BE2C (cell line): Measurements from ENCODE around the gene SSRP1.

ENCODE experiments used
- DNase-seq: peaks from one replicate; pipeline ENCODE4 v3.0.0-alpha.2; 2020
- H3K27me3 ChIP-seq: fragments of 250-450 bp; sonication (Bioruptor Pico); 2 replicates; pipeline ENCODE4 v1.5.1; 2020; ENCODE audit warnings: mild to moderate bottlenecking
- H3K36me3 ChIP-seq: fragments of 250-450 bp; sonication (Bioruptor Pico); 2 replicates; pipeline ENCODE4 v1.5.1; 2020; ENCODE audit warnings: mild to moderate bottlenecking
- H3K4me1 ChIP-seq: fragments of 250-450 bp; sonication (Bioruptor Pico); 2 replicates; pipeline ENCODE4 v1.5.1; 2020
- H3K4me3 ChIP-seq: 2 replicates; pipeline ENCODE4 v1.5.1; 2011; ENCODE audit warnings: low read depth, low read length
- H3K9me3 ChIP-seq: fragments of 250-450 bp; sonication (Bioruptor Pico); 2 replicates; pipeline ENCODE4 v1.5.1; 2020
- CTCF ChIP-seq: IDR thresholded peaks from 2 replicates; pipeline ENCODE4 v1.5.1; 2012; ENCODE audit warnings: mild to moderate bottlenecking, low read depth, low read length

Gene SSRP1

GRCh38 chr11:57357310-57357709 lies 21.6 kb upstream of the SSRP1 start:
- Histone ChIP-seq H3K27me3 (no peaks in the 10 kb centered on the region), H3K36me3 (no peaks in the 10 kb centered on the region), H3K9me3 (no peaks in the 10 kb centered on the region), H3K4me3 (no peak overlapping the region), H3K4me1 (no peaks in the 10 kb centered on the region)
- DNase-seq = no peak
- TF ChIP-seq CTCF = no peak

GRCh38 chr11:57356268-57356667 lies 20.6 kb upstream of the SSRP1 start:
- DNase-seq = no peak
- H3K4me3 ChIP-seq = no peak overlapping the region
- no peaks in the 10 kb centered on the region for H3K36me3 ChIP-seq
- no peaks in the 10 kb centered on the region for H3K4me1 ChIP-seq
- H3K9me3 ChIP-seq = no peaks in the 10 kb centered on the region
- TF ChIP-seq CTCF = no peak
- no peaks in the 10 kb centered on the region for H3K27me3 ChIP-seq

- no peaks in the 10 kb centered on the region for H3K4me1 ChIP-seq
Observed at GRCh38 chr11:57354699-57355098, 19.0 kb upstream of the SSRP1 start.

GRCh38 chr11:57353852-57354251 lies 18.2 kb upstream of the SSRP1 start:
- no peaks in the 10 kb centered on the region for H3K36me3 ChIP-seq
- DNase-seq = no peak
- no peak overlapping the region for H3K4me3 ChIP-seq
- no peaks in the 10 kb centered on the region for H3K27me3 ChIP-seq
- no peaks in the 10 kb centered on the region for H3K9me3 ChIP-seq
- TF ChIP-seq CTCF = no peak
- no peaks in the 10 kb centered on the region for H3K4me1 ChIP-seq

More at GRCh38 chr11:57354699-57355098, 19.0 kb upstream of the SSRP1 start:
- TF ChIP-seq CTCF = no peak
- DNase-seq = no peak
- no peak overlapping the region for H3K4me3 ChIP-seq
- no peaks in the 10 kb centered on the region for H3K9me3 ChIP-seq
- no peaks in the 10 kb centered on the region for H3K36me3 ChIP-seq
- H3K27me3 ChIP-seq = no peaks in the 10 kb centered on the region

- no peak for DNase-seq
- H3K4me1 ChIP-seq = no peaks in the 10 kb centered on the region
- H3K4me3 ChIP-seq = no peak overlapping the region
- no peaks in the 10 kb centered on the region for H3K36me3 ChIP-seq
- H3K9me3 ChIP-seq = no peaks in the 10 kb centered on the region
- H3K27me3 ChIP-seq = no peaks in the 10 kb centered on the region
- TF ChIP-seq CTCF = no peak
Observed at GRCh38 chr11:57353446-57353845, 17.8 kb upstream of the SSRP1 start.

- Histone ChIP-seq H3K4me1 (no peaks in the 10 kb centered on the region), H3K4me3 (no peak overlapping the region), H3K27me3 (no peaks in the 10 kb centered on the region), H3K36me3 (no peaks in the 10 kb centered on the region), H3K9me3 (no peaks in the 10 kb centered on the region)
- no peak for TF ChIP-seq CTCF
- no peak for DNase-seq
Observed at GRCh38 chr11:57353036-57353435, 17.3 kb upstream of the SSRP1 start.
